Mucosa of rectum (tissue), 2 donors: ENCODE data around the gene SLC27A4.

Source experiments
- H3K27ac ChIP-seq, 2 donors: one replicate each; pipeline ENCODE4 v1.7.0; 2013; ENCODE audit warnings: inconsistent platforms in 2 of 2, low read depth in 2 of 2, low read length in 2 of 2
- H3K27me3 ChIP-seq, 2 donors: one replicate each; pipeline ENCODE4 v1.7.0; 2013; ENCODE audit warnings: low read length in 2 of 2; ENCODE audit not compliant: control insufficient read depth in 2 of 2, insufficient read depth in 2 of 2
- H3K36me3 ChIP-seq, 2 donors: one replicate each; pipeline ENCODE4 v1.7.0; 2013; ENCODE audit warnings: low read length in 2 of 2; ENCODE audit not compliant: control insufficient read depth in 2 of 2, insufficient read depth in 2 of 2
- H3K4me1 ChIP-seq, 2 donors: one replicate each; pipeline ENCODE4 v1.7.0; 2013; ENCODE audit warnings: low read length in 2 of 2, mild to moderate bottlenecking in 1 of 2; ENCODE audit not compliant: control insufficient read depth in 2 of 2, insufficient read depth in 2 of 2
- H3K4me3 ChIP-seq, 2 donors: one replicate each; pipeline ENCODE4 v1.7.0; 2013; ENCODE audit warnings: low read length in 2 of 2
- H3K9ac ChIP-seq, 2 donors: one replicate each; pipeline ENCODE4 v1.7.0; 2013; ENCODE audit warnings: low read length in 2 of 2, low read depth in 1 of 2, mild to moderate bottlenecking in 1 of 2
- H3K9me3 ChIP-seq, 2 donors: one replicate each; pipeline ENCODE4 v1.7.0; 2013; ENCODE audit warnings: low read length in 2 of 2; ENCODE audit not compliant: control insufficient read depth in 2 of 2
- donor health status: healthy.
- donor health status: Normal muscosa, but diverticular disease.

The SLC27A4 gene

GRCh38 chr9:128304971-128305288 is 35.4 kb upstream of the SLC27A4 start:
- Histone ChIP-seq H3K4me1 (peaks cover 0 to 3% of the 10 kb centered on the region in 2 donors), H3K27ac (no peak overlapping the region), H3K4me3 (no peak overlapping the region), H3K9me3 (no peaks in the 10 kb centered on the region), H3K36me3 (peaks cover 9% of the 10 kb centered on the region in 2 donors), H3K9ac (no peak overlapping the region), H3K27me3 (no peaks in the 10 kb centered on the region)

DNA sequence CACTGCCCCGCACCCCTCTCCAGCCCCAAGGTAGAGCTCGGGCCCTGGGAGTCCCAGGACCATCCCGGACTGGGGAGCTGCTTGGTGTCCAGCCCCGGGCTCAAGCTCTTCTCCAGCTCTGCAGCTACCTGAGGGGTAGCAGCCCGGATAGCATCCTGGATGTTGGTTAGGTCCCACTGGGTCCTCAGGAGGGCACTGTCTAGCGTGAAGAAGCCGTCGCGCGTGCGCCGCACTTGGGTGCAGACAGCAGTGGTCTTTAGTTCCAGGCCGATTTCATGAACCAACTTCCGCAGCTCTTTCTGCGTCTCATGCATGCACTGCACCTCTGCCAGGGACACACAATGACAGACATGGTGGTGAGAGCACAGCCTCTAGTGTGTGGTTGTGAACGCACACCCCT is 30.8 kb upstream of the SLC27A4 start:
- H3K9ac ChIP-seq: no peak overlapping the region

DNA sequence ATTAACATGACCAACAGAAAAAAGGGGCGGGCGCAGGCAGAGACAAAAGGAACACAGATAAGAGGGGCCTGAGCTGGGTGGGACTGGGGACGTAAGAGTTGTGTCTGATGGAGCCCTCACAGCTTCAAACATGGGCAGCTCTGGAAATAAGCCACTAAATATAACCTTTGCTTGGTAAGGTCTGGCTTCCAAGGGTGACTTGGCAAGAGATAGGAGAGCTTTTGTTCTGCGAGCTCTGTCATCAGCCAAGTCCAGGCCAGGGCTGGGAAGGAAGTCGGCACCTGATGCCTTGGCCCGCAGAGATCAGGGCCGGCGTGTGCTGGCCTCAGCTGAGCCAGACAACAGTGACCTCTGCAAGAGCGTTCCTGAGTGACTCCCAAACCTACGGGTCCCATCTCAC is 29.9 kb upstream of the SLC27A4 start:
- Histone ChIP-seq H3K27ac (no peak overlapping the region), H3K36me3 (peaks cover 22 to 35% of the 10 kb centered on the region in 2 donors), H3K27me3 (no peaks in the 10 kb centered on the region), H3K4me3 (no peak overlapping the region), H3K4me1 (no peaks in the 10 kb centered on the region), H3K9ac (no peak overlapping the region), H3K9me3 (no peaks in the 10 kb centered on the region)

More for the DNA sequence above, 30.8 kb upstream of the SLC27A4 start:
- Histone ChIP-seq H3K4me3 (no peak overlapping the region), H3K36me3 (peaks cover 22 to 28% of the 10 kb centered on the region in 2 donors), H3K27ac (no peak overlapping the region), H3K27me3 (no peaks in the 10 kb centered on the region), H3K4me1 (peaks cover 0 to 3% of the 10 kb centered on the region in 2 donors), H3K9me3 (no peaks in the 10 kb centered on the region)

- H3K27ac ChIP-seq: no peak overlapping the region
- H3K4me3 ChIP-seq: no peak overlapping the region
- peaks cover 23 to 49% of the 10 kb centered on the region in 2 donors for H3K36me3 ChIP-seq
- H3K9ac ChIP-seq: no peak overlapping the region
- no peaks in the 10 kb centered on the region for H3K9me3 ChIP-seq
- no peaks in the 10 kb centered on the region for H3K4me1 ChIP-seq
- H3K27me3 ChIP-seq: no peaks in the 10 kb centered on the region
Observed at GRCh38 chr9:128314697-128315096, 25.6 kb upstream of the SLC27A4 start.

- H3K27me3 ChIP-seq: no peaks in the 10 kb centered on the region
- peaks cover 9 to 36% of the 10 kb centered on the region in 2 donors for H3K36me3 ChIP-seq
- H3K27ac ChIP-seq: no peak overlapping the region
Observed at GRCh38 chr9:128316421-128316820, 23.9 kb upstream of the SLC27A4 start.

DNA sequence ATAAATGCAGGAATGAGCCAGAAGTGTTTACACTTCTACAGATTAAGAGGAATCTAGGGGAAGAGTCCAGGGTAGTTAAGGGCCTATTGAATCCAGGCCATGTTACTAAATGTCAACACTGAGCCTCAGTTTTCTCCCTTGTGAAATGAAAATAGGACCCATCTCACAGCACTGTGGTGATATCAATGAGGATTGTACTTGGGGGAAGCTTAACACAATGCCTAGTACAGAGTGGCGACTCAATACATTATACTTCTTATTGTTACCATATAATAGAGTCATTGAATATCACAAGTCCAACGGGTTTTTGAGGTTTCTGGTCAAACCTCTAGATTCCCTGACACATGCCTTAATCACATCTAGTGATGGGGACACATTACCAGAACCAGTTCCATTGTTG is 22.7 kb upstream of the SLC27A4 start:
- Histone ChIP-seq H3K36me3 (peaks cover 8 to 34% of the 10 kb centered on the region in 2 donors), H3K9ac (no peak overlapping the region), H3K4me3 (no peak overlapping the region), H3K4me1 (peaks cover 0 to 9% of the 10 kb centered on the region in 2 donors), H3K27ac (no peak overlapping the region), H3K27me3 (no peaks in the 10 kb centered on the region), H3K9me3 (no peaks in the 10 kb centered on the region)

More at GRCh38 chr9:128316421-128316820, 23.9 kb upstream of the SLC27A4 start:
- no peaks in the 10 kb centered on the region for H3K9me3 ChIP-seq
- H3K4me3 ChIP-seq: no peak overlapping the region
- H3K9ac ChIP-seq: no peak overlapping the region
- H3K4me1 ChIP-seq: peaks cover 0 to 2% of the 10 kb centered on the region in 2 donors

- H3K27ac ChIP-seq: no peak overlapping the region
- H3K4me1 ChIP-seq: peaks cover 8 to 20% of the 10 kb centered on the region in 2 donors
- H3K9ac ChIP-seq: no peak overlapping the region
- H3K36me3 ChIP-seq: peaks cover 19 to 28% of the 10 kb centered on the region in 2 donors
- no peaks in the 10 kb centered on the region for H3K9me3 ChIP-seq
- H3K27me3 ChIP-seq: no peaks in the 10 kb centered on the region
- peak overlapping the region; percentile 99 for H3K4me3 ChIP-seq
Observed at GRCh38 chr9:128321343-128321742, 19.0 kb upstream of the SLC27A4 start.

DNA sequence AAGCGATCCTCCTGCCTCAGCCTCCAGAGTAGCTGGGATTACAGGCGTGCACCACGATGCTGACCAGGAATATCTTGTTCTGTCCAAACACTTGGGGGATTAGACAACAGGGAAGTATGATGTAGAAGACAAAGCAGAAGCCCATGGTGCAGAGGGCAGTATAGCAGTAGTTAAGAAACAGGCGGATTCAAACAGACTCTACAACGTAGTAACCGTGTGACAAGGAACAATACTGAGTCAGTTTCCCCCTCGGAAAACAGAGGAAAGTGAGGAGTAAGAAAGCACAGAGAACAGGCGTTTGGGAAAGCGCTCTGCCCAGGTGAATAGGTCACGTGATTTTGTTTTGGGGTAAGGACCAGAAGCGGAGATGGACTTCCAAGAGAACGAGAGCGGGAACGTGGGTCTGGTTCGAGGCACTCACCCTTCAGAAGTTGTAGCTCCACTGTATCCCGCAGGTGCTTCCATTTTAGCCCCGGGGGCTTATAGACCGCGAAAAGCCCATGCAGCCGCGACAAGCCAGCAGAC is 18.4 kb upstream of the SLC27A4 start:
- Histone ChIP-seq H3K27me3 (no peaks in the 10 kb centered on the region), H3K36me3 (peaks cover 17 to 22% of the 10 kb centered on the region in 2 donors), H3K4me3 (peak overlapping the region; percentile 99), H3K9ac (peak overlapping the region; percentile 85), H3K9me3 (no peaks in the 10 kb centered on the region), H3K4me1 (peaks cover 8 to 20% of the 10 kb centered on the region in 2 donors), H3K27ac (peak overlapping the region in 1 of 2 donors; percentile 93)

- Histone ChIP-seq H3K9ac (peak within 1 kb of the TSS; percentile 85), H3K36me3 (peaks cover 11 to 18% of the 10 kb centered on the region in 2 donors)
Observed at GRCh38 chr9:128322404-128323211, 17.7 kb upstream of the SLC27A4 start, which contains the start of the genes COQ4 and TRUB2. COQ4 (plus strand) TSS chr9:128322839; CDS start chr9:128322859, 20 bp downstream. TRUB2 (minus strand) TSS chr9:128322447; CDS start chr9:128322408, 39 bp downstream.

DNA sequence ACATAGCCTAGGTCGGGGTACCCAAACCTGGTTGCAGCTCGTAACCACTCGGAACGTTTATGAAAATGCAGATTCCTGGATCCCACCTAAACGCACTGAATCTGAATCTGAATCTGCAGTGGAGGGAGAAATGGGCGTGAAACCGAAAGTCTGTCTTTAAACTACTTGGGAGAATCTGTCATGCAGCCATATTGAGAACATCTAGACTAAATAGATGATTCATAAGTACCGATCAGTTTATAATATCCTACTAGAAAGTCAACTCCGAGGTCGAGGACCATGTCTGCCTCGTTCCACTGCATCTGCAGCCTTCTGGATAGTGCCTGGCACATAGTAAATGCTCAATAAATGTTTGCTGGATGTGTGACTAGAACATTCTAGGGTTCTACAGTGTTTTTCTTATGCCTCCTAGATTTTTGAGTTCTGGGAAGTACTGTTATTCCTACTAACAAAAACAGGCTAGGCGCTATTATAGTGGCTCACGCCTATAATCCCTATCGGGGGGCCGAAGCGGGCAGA is 17.1 kb upstream of the SLC27A4 start:
- Histone ChIP-seq H3K4me3 (peak overlapping the region; percentile 99), H3K36me3 (peaks cover 14 to 23% of the 10 kb centered on the region in 2 donors), H3K27ac (peak overlapping the region; percentile 93 to 96), H3K9ac (peak overlapping the region; percentile 85), H3K4me1 (peaks cover 8 to 20% of the 10 kb centered on the region in 2 donors), H3K9me3 (no peaks in the 10 kb centered on the region), H3K27me3 (no peaks in the 10 kb centered on the region)

More at GRCh38 chr9:128322404-128323211, 17.7 kb upstream of the SLC27A4 start, which contains the start of the genes COQ4 and TRUB2:
- H3K4me1 ChIP-seq: peaks cover 8 to 20% of the 10 kb centered on the region in 2 donors
- H3K27ac ChIP-seq: peak within 1 kb of the TSS; percentile 93 to 96
- no peaks in the 10 kb centered on the region for H3K9me3 ChIP-seq
- no peaks in the 10 kb centered on the region for H3K27me3 ChIP-seq
- H3K4me3 ChIP-seq: peak within 1 kb of the TSS; percentile 99
